Breast epithelium (tissue), 4 donors: ENCODE data around the gene DHRS3. TPM values are rescaled to one million over a fixed set of nuclear protein-coding genes. Genes with fewer than 3 reads are reported as not detected.

Experiments
- DNase-seq, 2 donors: peaks; one replicate each; pipeline ENCODE4 v3.0.0-alpha.2; 2019; ENCODE audit warnings: low spot score in 2 of 2
- H3K27ac ChIP-seq, 2 donors: fragments of 200-600 bp; sonication (generic) in 1 of 2; one replicate each; pipeline ENCODE4 v1.5.1; 2016 to 2019; ENCODE audit warnings: mild to moderate bottlenecking in 1 of 2
- H3K27me3 ChIP-seq, 2 donors: fragments of 200-600 bp; sonication (generic) in 1 of 2; one replicate each; pipeline versions ENCODE4 v1.5.1 to v1.6.0; 2017 to 2019; ENCODE audit warnings: control low read depth in 1 of 2, mild to moderate bottlenecking in 1 of 2
- H3K36me3 ChIP-seq: fragments of 200-600 bp; one replicate; pipeline ENCODE4 v1.5.1; 2019
- H3K4me1 ChIP-seq, 2 donors: fragments of 200-600 bp; sonication (generic); one replicate each; pipeline ENCODE4 v1.5.1; 2016 to 2019; ENCODE audit warnings: control low read depth in 1 of 2
- H3K4me3 ChIP-seq, 3 donors: fragments of 200-600 bp; sonication (generic); 1 replicate in 2 of 3; 2 replicates in 1 of 3; pipeline ENCODE4 v1.5.1; 2016 to 2019; ENCODE audit warnings: mild to moderate bottlenecking in 3 of 3, moderate library complexity in 2 of 3
- H3K9me3 ChIP-seq, 2 donors: fragments of 200-600 bp; sonication (generic) in 1 of 2; one replicate each; pipeline ENCODE4 v1.5.1; 2016 to 2019; ENCODE audit warnings: control low read depth in 1 of 2
- CTCF ChIP-seq, 3 donors: fragments of 450-650 bp; IDR thresholded peaks; one replicate each; pipeline ENCODE4 v1.5.1; 2016 to 2017; ENCODE audit warnings: antibody characterized with exemption in 3 of 3, mild to moderate bottlenecking in 3 of 3, moderate library complexity in 3 of 3
- POLR2A ChIP-seq: fragments of 450-650 bp; IDR thresholded peaks from one replicate; pipeline ENCODE4 v1.6.1; 2016; ENCODE audit warnings: antibody characterized with exemption, mild to moderate bottlenecking, moderate library complexity
- POLR2AphosphoS5 ChIP-seq, 3 donors: sonication (generic); formaldehyde crosslinking; IDR thresholded peaks; one replicate each; pipeline ENCODE4 v1.6.1; 2017; ENCODE audit warnings: antibody characterized with exemption in 3 of 3
- intact Hi-C: fragments of 100-400 bp; cut with DNase I; formaldehyde crosslinking; loops from one replicate; pipeline ENCODE4 v1.15.1; 2023; ENCODE audit warnings: low total_unique reads
- total RNA-seq, 3 donors: library from RNA; depleted of rRNA; stranded (reverse); fragments of >200 nt; gene quantifications; one replicate each; pipeline ENCODE4 v1.1.0, GENCODE V29; 2016

Gene DHRS3
- 100 to 1,000 TPM; 109 to 151 (median 117) TPM for total RNA-seq

GRCh38 chr1:12617901-12618660, at the start of gene DHRS3:
DHRS3 (minus strand) TSS chr1:12618210; CDS start chr1:12617348, 862 bp downstream.
- intact Hi-C loops = loop anchor here (5.0 kb wide), 1 partner anchor 71 kb away; no protein-coding TSS in a partner anchor
- H3K4me3 ChIP-seq = peak within 1 kb of the TSS; percentile 73 to 92 (median 83)
- no peaks in the 10 kb centered on the region for H3K9me3 ChIP-seq
- TF ChIP-seq POLR2A = no peak
- TF ChIP-seq POLR2AphosphoS5 (IDR thresholded peaks at IDR 0.05) = peak in 2 of 3 donors; percentile 57 to 82
- TF ChIP-seq CTCF (IDR thresholded peaks at IDR 0.05) = peak in 1 of 3 donors; percentile 16
- DNase-seq = peak; percentile 78 to 90
- peaks cover 17 to 33% of the 10 kb centered on the region in 2 donors for H3K4me1 ChIP-seq
- H3K36me3 ChIP-seq = no peaks in the 10 kb centered on the region
- H3K27me3 ChIP-seq = no peaks in the 10 kb centered on the region
- peak within 1 kb of the TSS; percentile 97 to 98 for H3K27ac ChIP-seq

GRCh38 chr1:12666141-12666735, 48.2 kb upstream of the DHRS3 start:
- TF ChIP-seq POLR2A = no peak
- no peak for TF ChIP-seq POLR2AphosphoS5 (IDR thresholded peaks at IDR 0.05)
- TF ChIP-seq CTCF (IDR thresholded peaks at IDR 0.05) = no peak
- no peaks in the 10 kb centered on the region for H3K27me3 ChIP-seq
- peaks cover 10 to 14% of the 10 kb centered on the region in 2 donors for H3K9me3 ChIP-seq
- DNase-seq = no peak
- no peaks in the 10 kb centered on the region for H3K36me3 ChIP-seq
- no peak overlapping the region for H3K4me3 ChIP-seq
- H3K4me1 ChIP-seq = no peaks in the 10 kb centered on the region
- intact Hi-C loops = no loop called here
- no peak overlapping the region for H3K27ac ChIP-seq

- intact Hi-C loops = no loop called here
- no peaks in the 10 kb centered on the region for H3K4me1 ChIP-seq
Observed at GRCh38 chr1:12665511-12665910, 47.5 kb upstream of the DHRS3 start.

GRCh38 chr1:12662556-12662955, 44.5 kb upstream of the DHRS3 start:
- H3K27me3 ChIP-seq = no peaks in the 10 kb centered on the region
- no peak for DNase-seq
- no peaks in the 10 kb centered on the region for H3K36me3 ChIP-seq
- no peak overlapping the region for H3K4me3 ChIP-seq
- peaks cover 7 to 8% of the 10 kb centered on the region in 2 donors for H3K9me3 ChIP-seq
- TF ChIP-seq CTCF (IDR thresholded peaks at IDR 0.05) (no peak), POLR2AphosphoS5 (IDR thresholded peaks at IDR 0.05) (no peak), POLR2A (no peak)
- H3K4me1 ChIP-seq = no peaks in the 10 kb centered on the region
- no peak overlapping the region for H3K27ac ChIP-seq
- intact Hi-C loops = no loop called here

More at GRCh38 chr1:12665511-12665910, 47.5 kb upstream of the DHRS3 start:
- TF ChIP-seq POLR2AphosphoS5 (IDR thresholded peaks at IDR 0.05) (no peak), CTCF (IDR thresholded peaks at IDR 0.05) (no peak), POLR2A (no peak)
- DNase-seq = no peak
- H3K4me3 ChIP-seq = no peak overlapping the region
- peaks cover 10 to 14% of the 10 kb centered on the region in 2 donors for H3K9me3 ChIP-seq
- H3K27ac ChIP-seq = no peak overlapping the region
- H3K36me3 ChIP-seq = no peaks in the 10 kb centered on the region
- no peaks in the 10 kb centered on the region for H3K27me3 ChIP-seq

- intact Hi-C loops = no loop called here
- Histone ChIP-seq H3K4me3 (no peak overlapping the region), H3K27me3 (no peaks in the 10 kb centered on the region), H3K9me3 (peaks cover 7 to 8% of the 10 kb centered on the region in 2 donors), H3K27ac (no peak overlapping the region), H3K4me1 (no peaks in the 10 kb centered on the region), H3K36me3 (no peaks in the 10 kb centered on the region)
- no peak for DNase-seq
- no peak for TF ChIP-seq POLR2A
- no peak for TF ChIP-seq POLR2AphosphoS5 (IDR thresholded peaks at IDR 0.05)
- TF ChIP-seq CTCF (IDR thresholded peaks at IDR 0.05) = no peak
Observed at GRCh38 chr1:12661606-12662219, 43.7 kb upstream of the DHRS3 start.
